Ureter (tissue), 1 donor: Measurements from ENCODE around the gene DLG2. TPM values are rescaled to one million over a fixed set of nuclear protein-coding genes. Genes with fewer than 3 reads are reported as not detected.

Source experiments
- DNase-seq: peaks from one replicate; pipeline ENCODE4 v3.0.0-alpha.2; 2020; ENCODE audit warnings: low spot score
- total RNA-seq: library from RNA; stranded (reverse); gene quantifications from one replicate; pipeline ENCODE4 v1.2.4, GENCODE V29; 2023
- donor health status: DM: yes; HTN: yes; CAD: no.

Gene DLG2
- total RNA-seq, 1 donor from 2014 or later, result 19.5 TPM

- DNase-seq, result no peak
These were observed 1699.7 kb downstream of the DLG2 start for GRCh38 chr11:83927422-83927821.

- no peak for DNase-seq
These were observed 1702.2 kb downstream of the DLG2 start for GRCh38 chr11:83924795-83925542.

GRCh38 chr11:83923961-83924360 lies 1703.2 kb downstream of the DLG2 start:
- no peak for DNase-seq

- no peak for DNase-seq
These were observed 1704.2 kb downstream of the DLG2 start for GRCh38 chr11:83922953-83923352.

- DNase-seq, result no peak
These were observed 1704.8 kb downstream of the DLG2 start for GRCh38 chr11:83922318-83922717.

GRCh38 chr11:83921447-83922192 lies 1705.5 kb downstream of the DLG2 start:
- DNase-seq, result no peak

- DNase-seq, result no peak
These were observed 1708.7 kb downstream of the DLG2 start for GRCh38 chr11:83918476-83918875.

- DNase-seq, result no peak
These were observed 1712.1 kb downstream of the DLG2 start for GRCh38 chr11:83914995-83915394.

- no peak for DNase-seq
These were observed 1717.3 kb downstream of the DLG2 start for GRCh38 chr11:83909579-83910534.

- DNase-seq, result no peak
These were observed 1718.8 kb downstream of the DLG2 start for GRCh38 chr11:83908298-83908856.

- DNase-seq, result no peak
These were observed 1731.6 kb downstream of the DLG2 start for GRCh38 chr11:83895516-83895915.

GRCh38 chr11:83881428-83881827 lies 1745.7 kb downstream of the DLG2 start:
- DNase-seq, result no peak

GRCh38 chr11:83871054-83871453 lies 1756.1 kb downstream of the DLG2 start:
- no peak for DNase-seq

- DNase-seq, result no peak
These were observed 1760.5 kb downstream of the DLG2 start for GRCh38 chr11:83866655-83867054.

- no peak for DNase-seq
These were observed 1761.3 kb downstream of the DLG2 start for GRCh38 chr11:83865636-83866461.

GRCh38 chr11:83864412-83865057 lies 1762.6 kb downstream of the DLG2 start:
- no peak for DNase-seq

GRCh38 chr11:83863272-83863671 lies 1763.9 kb downstream of the DLG2 start:
- no peak for DNase-seq

- no peak for DNase-seq
These were observed 1764.5 kb downstream of the DLG2 start for GRCh38 chr11:83862691-83863090.

- DNase-seq, result no peak
These were observed 1765.1 kb downstream of the DLG2 start for GRCh38 chr11:83862033-83862432.

- no peak for DNase-seq
These were observed 1768.5 kb downstream of the DLG2 start for GRCh38 chr11:83858694-83859093.
